NCI-H2081 treated with DMSO at 0.1 percent for 48 hours (cell line): ENCODE results near the gene HPRT1.
"Not testable (repeated sequence)": the region's sequence is repeated elsewhere in the genome, so short reads cannot be mapped to it uniquely, and the experiment has no call there.

Experiments
- DNase-seq: peaks from one replicate; lab custom pipeline; 2025; lab: John Stamatoyannopoulos, UW

Gene HPRT1

GRCh38 chrX:134460005-134460861, at the start of gene HPRT1:
HPRT1 (plus strand) TSS chrX:134460165; CDS start chrX:134460312, 147 bp downstream.
- DNase-seq: peak; percentile 33

- DNase-seq: no peak
These were observed 43.9 kb upstream of the HPRT1 start for GRCh38 chrX:134416087-134416486.

- no peak for DNase-seq
These were observed 41.5 kb upstream of the HPRT1 start for GRCh38 chrX:134418317-134419113.

GRCh38 chrX:134419784-134420183, 40.2 kb upstream of the HPRT1 start:
- no peak for DNase-seq

- no peak for DNase-seq
These were observed 36.4 kb upstream of the HPRT1 start for GRCh38 chrX:134423606-134424005.

- DNase-seq: no peak
These were observed 33.7 kb upstream of the HPRT1 start for GRCh38 chrX:134426281-134426680.

- DNase-seq: no peak
These were observed 28.1 kb upstream of the HPRT1 start for GRCh38 chrX:134431894-134432293.

GRCh38 chrX:134435894-134436293, 24.1 kb upstream of the HPRT1 start:
- DNase-seq: no peak

GRCh38 chrX:134443020-134443419, 16.9 kb upstream of the HPRT1 start:
- no peak for DNase-seq

GRCh38 chrX:134443461-134443860, 16.5 kb upstream of the HPRT1 start:
- no peak for DNase-seq

- DNase-seq: no peak
These were observed 15.3 kb upstream of the HPRT1 start for GRCh38 chrX:134444681-134445080.

- DNase-seq: no peak
These were observed 7.4 kb upstream of the HPRT1 start for GRCh38 chrX:134452596-134452995.

GRCh38 chrX:134453631-134454030, 6.3 kb upstream of the HPRT1 start:
- DNase-seq: no peak

GRCh38 chrX:134454506-134454905, 5.5 kb upstream of the HPRT1 start:
- no peak for DNase-seq

- no peak for DNase-seq
These were observed 2.3 kb upstream of the HPRT1 start for GRCh38 chrX:134457708-134458107.

GRCh38 chrX:134459683-134460004, 321 bp upstream of the HPRT1 start:
- no peak for DNase-seq

- DNase-seq: no peak
These were observed 876 bp downstream of the HPRT1 start for GRCh38 chrX:134460862-134461220.

- no peak for DNase-seq
These were observed 1.5 kb downstream of the HPRT1 start for GRCh38 chrX:134461437-134461836.

GRCh38 chrX:134462927-134463326, 3.0 kb downstream of the HPRT1 start:
- DNase-seq: no peak

GRCh38 chrX:134464453-134464852, 4.5 kb downstream of the HPRT1 start:
- DNase-seq: not testable (repeated sequence)

GRCh38 chrX:134469486-134469885, 9.5 kb downstream of the HPRT1 start:
- no peak for DNase-seq

GRCh38 chrX:134470013-134470412, 10.0 kb downstream of the HPRT1 start:
- no peak for DNase-seq

GRCh38 chrX:134472041-134472440, 12.1 kb downstream of the HPRT1 start:
- no peak for DNase-seq
